Smooth muscle cell of the brain vasculature (primary cell): ENCODE measurements around the gene TBC1D10B.
"Not testable (repeated sequence)": the region's sequence is repeated elsewhere in the genome, so short reads cannot be mapped to it uniquely, and the experiment has no call there.

Experiments
- DNase-seq: peaks from one replicate; pipeline ENCODE4 v3.0.0-alpha.2; 2012; ENCODE audit warnings: low read depth, low spot score

Gene TBC1D10B

DNA sequence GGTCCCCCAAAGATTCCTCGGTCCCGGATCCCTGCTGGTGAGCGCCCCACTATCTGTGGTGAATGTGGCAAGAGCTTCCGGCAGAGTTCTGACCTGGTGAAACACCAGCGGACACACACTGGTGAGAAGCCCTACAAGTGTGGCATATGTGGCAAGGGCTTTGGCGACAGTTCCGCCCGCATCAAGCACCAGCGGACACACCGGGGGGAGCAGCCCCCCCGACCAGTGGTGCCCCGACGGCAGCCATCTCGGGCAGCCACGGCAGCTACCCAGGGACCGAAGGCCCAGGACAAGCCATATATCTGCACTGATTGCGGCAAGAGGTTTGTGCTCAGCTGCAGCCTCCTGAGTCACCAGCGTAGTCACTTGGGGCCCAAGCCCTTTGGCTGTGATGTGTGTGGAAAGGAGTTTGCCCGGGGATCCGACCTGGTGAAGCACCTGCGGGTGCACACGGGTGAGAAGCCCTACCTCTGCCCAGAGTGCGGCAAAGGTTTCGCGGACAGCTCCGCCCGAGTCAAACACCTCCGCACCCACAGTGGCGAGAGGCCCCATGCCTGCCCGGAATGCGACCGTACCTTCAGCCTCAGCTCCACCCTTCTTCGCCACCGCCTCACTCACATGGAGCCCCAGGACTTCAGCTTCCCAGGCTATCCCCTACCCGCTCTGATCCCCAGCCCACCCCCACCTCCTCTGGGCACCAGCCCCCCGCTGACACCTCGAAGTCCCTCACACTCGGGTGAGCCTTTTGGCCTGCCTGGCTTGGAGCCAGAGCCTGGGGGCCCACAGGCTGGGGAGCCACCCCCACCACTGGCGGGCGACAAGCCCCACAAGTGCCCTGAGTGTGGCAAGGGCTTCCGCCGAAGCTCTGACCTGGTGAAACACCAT is 27.7 kb upstream of the TBC1D10B start:
- DNase-seq, result no peak

DNA sequence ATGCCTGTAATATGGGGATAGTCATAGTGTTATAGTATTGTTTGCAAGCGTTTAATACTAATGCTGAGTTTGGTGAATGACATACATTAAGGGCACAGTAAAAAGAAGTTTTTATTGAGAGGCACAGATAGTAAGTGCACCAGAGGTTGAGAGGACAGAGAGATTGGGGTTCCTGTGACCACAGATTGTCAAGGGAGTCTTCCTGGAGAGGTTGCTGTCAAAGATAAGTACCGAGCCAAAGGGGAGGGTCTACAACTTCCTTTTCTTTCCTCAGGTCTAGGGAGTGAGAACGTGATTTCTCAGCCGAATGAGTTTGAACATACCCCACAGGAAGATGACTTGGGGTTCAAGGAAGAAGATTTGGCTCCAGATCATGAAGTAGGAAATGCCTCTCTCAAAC is 26.8 kb upstream of the TBC1D10B start:
- DNase-seq, result no peak

DNA sequence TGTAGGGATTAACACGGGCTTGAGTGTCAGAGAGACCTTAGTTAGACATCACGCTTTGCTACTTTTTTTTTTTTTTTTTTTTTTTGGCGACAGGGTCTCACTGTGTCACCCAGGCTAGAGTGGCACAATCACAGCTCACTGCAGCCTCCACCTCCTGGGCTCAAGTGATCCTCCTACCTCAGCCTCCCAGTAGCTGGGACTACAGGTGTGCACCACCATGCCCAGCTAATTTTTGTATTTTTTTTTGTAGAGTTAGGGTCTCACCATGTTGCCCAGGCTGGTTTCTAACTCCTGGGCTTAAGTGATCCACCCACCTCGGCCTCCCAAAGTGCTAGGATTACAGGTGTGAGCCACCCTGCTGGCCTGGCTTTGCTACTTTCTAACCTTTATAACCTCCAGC is 26.3 kb upstream of the TBC1D10B start:
- not testable (repeated sequence) for DNase-seq

DNA sequence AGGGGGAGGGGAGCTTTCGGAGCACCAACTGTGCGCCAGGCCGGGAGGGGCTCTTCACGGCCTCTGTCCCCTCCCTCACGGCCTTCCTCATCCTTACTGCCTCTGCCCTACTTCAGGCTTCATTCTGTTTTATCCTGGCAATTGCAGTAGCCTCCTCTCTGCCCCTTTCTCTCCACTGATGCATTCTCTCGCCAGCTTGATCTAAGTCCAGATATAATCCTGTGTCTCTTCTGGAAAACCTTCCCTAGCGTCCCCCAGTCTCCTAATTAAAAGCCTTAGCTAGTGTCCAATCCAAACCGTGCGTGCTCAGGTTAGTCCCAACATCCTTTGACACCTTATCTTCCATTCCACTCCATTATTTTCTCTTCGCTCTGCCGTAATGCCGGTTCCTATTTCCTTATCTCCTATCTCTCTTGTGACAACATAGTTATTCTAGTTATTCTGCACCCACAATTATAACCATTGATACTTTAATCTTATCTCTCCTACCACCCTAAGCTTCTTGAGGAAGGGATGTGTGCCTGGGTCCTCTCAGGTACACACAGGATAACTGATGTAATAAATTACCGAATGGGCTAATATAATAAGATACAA is 25.8 kb upstream of the TBC1D10B start:
- no peak for DNase-seq

DNA sequence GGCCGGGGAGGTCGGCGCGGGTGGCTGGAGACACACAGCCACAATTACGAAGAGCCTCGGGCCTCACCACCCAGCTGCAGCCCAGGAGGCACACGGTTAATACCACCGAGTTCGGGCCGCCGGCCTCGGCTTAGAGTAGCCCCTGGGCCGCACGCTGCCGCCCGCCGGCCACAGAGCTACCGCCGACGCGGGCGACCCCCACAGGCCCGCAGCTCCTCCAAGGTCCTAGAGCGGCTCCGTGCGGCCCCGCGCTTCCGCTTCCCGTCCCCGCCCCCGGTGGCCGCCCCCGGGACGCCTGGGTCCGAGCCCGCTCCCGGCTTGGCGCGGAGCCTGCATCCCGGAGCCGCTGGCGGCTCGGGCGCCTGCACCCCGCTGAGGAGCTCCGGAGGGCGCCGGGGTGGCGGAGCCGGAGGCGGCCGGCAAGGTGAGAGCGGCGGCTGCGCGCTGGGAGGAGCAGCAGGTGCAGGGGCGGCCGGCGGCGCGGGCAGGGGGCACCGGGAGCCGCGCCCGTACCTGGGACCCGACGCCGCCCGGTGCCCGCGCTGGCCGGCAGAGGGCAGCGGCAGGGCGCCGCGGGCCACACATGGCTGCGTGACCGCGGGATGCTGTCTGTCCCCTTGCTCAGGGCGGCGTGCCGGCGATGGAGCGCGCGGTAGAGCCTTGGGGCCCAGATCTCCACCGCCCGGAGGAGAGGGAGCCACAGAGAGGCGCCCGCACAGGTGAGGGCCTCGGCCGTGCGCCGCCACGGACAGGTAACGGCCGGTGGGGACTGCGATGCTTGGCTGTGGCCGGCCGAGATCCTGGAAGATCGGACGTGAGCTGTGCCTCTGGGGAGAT is 25.1 kb upstream of the TBC1D10B start, which contains the start of gene ZNF48:
ZNF48 (plus strand) TSS at position 266 of the 837 bp plus-strand sequence; CDS start at position 641, 375 bp downstream.
- DNase-seq, result peak; percentile 77

DNA sequence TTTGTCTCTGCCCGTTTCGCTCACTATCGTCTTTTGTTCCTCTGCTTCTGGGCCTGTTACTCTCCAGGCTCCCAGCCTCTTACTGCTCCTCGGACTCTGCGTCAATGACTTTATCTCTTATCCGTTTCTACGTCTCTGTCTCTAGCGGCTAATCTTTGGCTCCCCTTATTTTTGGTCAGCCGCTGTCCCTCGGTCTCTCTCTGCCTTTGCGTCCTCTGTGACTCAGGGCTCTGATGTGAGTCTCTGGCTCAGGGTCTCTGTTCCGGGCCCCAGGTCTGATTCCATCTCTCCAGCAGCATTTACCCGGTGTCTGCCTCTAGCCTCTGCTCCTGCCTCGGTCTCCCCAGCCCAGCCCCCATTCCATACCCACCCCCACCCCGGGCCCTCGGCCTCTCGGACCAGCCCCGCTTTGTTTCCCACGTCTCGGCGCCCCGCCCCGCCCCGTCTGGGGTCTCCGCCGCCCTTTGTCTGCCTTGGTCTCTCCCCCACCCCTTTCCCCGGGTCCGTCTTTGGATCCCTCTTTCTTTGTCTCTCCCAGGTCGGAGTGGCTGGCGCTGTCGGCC is 24.4 kb upstream of the TBC1D10B start:
- no peak for DNase-seq

DNA sequence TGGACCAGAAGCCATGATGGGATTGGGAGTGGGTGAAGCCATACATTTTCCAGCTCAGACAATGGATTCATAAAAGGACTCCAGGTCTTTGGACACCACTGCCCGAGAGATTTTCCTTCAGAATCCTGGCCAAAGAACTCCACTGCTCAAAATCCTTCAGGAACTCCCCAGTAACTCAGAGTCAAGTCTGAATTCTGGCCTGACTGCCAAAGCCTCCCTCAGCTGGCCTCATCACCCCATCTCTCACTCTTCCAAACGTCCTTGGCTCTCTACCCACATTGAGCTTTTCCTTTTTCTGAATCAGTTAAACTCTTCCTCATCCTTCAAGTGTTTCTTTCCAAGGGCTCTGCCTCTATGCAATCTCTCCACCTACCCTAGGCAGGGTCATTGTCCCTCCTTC is 13.2 kb upstream of the TBC1D10B start:
- DNase-seq, result no peak

DNA sequence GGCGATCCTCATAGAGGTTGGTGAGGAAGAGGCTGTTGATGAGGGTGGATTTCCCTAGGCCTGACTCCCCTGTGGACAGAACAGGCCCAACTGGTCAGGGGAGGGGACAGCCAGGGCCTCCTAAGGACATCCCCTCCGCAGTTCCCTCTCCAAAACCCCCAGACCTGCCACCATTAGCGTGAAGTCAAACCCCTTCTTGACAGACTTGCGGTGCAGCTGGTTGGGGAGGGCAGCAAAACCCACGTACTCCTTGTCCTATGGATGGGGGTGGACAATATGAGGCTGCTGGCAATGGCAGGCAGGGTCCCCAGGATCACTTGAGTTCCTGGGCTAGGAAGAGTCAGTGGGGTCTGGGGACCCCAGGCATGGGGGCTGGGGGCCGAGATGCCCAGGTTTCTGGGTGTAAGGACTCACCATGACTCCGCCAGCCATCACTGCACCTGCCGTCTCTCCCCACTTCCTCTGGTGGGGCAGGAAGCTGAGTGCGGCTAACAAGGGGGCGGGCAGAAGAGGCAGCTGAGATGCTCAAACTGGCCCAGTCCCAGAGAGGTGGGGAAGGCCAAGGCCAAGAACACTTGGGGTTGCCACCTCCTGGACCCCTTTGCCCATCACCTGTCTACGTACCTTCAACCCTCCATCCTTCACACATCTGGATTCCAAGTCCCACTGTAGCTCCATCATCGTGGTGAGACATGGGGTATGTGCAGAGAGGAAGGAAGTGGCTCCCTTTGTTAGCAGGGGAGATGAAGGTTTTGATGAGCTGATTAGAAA is 12.0 kb upstream of the TBC1D10B start, which contains the start of gene SEPTIN1:
SEPTIN1 (minus strand) TSS at position 451 of the 771 bp plus-strand sequence; CDS start at position 432, 19 bp downstream.
- no peak for DNase-seq

DNA sequence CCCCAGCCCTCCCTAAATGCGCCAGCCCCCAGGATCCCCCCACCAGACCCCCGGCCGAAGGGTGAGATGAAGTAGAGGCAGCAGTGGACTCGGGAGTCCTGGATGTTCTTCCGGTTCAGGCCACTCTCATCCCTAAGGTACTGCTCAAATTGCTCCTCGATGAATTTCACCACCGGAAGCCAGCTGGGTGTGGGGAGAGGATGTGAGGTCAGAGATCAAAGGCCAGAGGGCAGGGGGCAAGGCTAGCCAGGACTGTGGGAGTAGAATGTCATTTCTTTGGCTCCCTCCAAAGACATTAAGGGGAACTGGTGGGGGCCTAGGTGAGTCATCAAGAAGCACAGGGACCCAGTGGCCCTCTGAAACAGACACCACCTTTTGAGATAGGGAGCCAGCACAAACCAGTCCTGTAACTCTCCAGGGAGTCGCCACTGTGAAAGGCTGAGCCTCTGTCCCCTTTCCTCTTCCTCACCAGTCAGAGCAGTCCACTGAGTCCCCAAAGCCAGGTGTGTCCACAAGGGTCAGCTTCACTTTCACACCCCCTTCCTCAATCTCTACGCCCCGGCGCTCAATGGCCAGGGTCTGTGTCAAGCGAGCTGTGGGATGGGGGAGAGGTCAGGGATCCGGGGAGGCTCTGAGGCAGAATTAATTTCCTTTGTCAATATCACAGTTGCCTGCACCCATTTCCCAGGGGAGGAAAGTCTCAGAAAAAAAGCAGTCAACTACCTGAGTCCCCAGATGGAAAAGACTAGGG is 11.2 kb upstream of the TBC1D10B start:
- no peak for DNase-seq

DNA sequence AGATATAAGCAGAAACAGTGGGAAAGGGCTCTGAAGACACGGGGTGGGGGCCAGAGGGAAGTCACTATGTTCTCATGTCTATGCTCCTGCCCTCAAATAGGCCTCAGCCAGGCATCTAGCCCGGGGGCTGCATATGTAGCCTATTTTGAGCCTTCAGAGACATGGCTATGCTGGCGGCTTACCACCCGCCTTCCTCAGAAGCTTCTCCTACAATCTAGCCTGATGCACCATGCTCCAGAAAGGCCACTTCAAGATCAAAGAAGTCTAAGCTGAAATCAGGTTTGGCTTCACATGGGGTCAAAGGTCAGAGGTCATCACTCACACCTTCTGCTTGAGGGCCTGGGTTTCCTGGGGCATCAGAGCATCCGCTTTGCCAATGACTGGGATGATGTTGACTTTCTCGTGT is 10.5 kb upstream of the TBC1D10B start:
- DNase-seq, result no peak

DNA sequence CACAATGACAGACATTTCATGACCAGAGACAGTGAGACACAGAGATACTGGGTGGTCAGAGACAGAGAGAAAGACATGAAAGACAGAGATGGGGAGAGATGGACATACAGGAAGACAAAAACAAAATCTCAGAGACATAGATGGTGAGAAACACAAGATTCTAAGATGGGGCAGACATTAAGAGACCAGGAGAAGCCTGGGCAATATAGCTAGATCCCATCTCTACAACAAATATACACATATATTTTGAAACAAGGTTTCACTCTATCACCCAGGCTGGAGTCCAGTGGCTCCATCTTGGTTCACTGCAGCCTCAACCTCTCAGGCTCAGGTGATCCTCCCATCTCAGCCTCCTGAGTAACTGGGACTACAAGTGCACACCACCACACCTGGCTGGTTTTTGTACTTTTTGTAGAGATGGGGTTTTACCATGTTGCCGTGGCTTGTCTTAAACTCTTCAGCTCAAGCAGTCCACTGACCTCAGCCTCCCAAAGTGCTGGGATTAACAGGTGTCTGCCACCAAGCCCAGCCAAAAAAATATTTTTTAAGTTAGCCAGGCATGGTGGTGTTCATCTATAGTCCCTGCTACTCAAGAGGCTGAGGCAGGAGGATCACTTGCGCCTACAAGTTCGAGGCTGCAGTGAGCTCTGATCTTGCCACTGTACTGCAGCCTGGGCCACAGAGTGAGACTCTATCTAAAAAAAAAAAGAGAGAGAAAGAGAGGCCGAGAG is 9.9 kb upstream of the TBC1D10B start:
- DNase-seq, result no peak

DNA sequence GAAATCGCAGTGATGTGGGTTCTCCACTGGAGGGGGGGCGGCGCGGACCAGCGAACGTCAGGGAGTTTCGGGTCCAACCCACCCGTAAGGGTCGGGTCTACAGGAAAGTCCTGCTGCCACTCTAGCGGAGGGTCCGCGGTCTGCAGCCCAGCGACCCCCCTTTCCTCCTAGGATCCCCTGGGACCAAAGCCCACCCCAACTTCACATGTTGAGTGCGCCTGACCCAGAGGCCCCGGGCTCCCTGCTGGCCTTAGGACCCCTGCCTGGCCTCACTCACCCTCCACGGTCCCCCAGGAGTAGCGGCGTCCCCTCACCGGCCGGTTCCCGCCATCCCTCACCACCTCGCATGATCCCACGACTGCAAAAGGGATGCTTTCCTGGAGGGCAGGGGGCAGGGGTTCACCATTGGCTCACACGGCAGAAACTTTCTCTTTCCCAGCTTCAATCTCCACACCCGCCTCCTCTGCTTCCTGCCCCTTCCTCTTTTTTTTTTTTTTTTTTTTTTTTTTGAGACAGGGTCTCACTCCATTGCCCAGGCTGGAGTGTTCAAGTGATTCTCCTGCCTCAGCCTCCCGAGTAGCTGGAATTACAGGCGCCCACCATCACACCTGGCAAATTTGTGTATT is 9.0 kb upstream of the TBC1D10B start:
- no peak for DNase-seq

DNA sequence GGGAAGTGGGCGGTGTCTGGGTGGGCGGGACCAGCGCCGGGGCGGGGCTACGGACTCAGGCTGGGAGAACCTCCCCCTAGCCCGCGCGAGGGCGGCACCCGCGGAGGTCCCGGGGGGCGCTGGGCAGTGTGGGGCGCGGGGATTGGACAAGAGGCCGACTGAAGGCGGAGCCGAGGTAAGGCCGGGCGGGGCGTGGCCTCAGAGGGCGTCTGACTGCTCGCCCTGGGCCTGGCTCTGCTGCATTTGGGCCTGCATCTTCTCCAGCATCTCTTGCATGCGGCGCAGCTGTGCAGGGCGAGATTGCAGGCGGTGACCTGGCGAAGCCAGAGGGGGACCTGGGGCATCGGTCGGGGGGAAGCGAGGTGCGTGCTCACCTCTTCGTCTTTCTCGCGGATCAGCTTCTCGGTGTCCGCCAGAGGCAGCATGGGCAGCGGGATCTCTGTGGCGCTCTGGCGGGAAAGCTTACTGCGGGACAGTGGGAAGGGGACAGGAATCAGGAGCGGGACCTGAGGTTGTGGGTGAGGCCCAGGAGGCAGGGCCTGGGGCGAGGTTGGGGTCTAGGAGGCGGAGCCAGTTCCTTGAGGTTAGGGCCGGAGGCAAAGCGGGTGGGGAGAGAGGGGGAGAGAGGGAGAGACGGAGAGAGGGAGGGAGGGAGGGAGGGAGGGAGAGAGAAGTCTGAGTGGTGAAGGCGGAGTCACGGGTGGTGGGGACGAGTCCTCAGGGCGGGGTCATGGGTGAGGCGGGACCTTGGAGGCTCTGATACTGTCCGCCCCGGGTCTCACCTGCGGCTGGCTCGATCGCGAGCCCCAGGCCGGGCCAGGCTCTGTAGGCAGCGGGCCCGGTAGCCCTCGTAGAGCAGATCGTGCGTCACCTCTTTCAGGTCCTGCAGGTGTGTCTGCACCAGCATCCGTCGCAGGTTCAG is 8.2 kb upstream of the TBC1D10B start:
- peak; percentile 97 for DNase-seq

DNA sequence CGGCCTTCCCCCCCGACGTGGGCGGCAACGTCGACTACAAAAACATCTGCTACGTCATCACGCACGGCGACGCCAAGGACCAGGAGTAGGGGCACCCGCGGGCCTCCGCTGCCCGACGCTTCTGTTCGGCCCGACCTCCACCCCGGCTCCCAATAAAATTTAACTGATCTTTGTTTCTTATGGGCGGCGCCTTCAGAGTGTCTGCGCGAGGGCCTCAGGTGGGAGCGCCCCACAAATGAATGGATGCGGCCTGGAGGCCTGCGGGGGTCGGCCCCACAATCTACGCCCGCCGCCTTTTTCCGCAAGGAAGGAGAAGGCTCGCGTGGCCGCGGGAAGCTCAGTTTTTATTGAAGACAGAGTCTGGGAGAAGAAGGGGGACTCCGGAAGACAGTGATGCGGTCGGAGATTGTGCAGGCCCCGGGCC is 7.5 kb upstream of the TBC1D10B start:
- DNase-seq, result peak; percentile 65

DNA sequence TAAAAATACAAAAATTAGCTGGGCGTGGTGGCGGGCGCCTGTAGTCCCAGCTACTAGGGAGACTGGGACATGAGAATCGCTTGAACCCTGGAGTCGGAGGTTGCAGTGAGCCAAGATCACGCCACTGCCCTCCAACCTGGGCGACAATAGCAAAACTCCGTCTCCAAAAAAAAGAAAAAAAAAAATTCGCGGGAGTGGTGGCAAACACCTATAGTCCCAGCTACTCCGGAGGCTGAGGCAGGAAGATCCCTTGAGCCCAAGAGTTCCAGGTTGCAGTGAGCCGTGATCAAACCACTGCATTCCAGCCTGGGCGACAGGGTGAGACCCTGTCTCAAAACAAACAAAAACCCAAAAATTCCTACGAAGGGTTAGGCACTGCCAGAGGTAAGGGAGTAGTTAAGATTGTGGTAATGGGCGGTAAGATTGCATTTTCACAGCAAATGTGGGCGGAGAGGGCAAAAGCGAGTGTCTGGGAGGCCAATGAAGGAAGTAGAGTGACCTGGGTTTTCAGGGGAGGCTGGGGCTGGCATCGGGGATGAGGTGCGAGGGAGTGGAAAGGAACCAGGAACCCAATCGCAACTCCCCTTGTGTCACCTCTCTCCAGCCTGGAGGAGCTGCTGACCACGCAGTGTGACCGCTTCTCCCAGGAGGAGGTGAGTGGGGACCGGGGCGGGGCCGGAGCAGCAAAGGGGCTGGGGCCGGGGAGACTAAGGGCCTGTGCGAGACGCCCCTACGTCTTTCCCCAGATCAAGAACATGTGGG is 6.9 kb upstream of the TBC1D10B start:
- no peak for DNase-seq

DNA sequence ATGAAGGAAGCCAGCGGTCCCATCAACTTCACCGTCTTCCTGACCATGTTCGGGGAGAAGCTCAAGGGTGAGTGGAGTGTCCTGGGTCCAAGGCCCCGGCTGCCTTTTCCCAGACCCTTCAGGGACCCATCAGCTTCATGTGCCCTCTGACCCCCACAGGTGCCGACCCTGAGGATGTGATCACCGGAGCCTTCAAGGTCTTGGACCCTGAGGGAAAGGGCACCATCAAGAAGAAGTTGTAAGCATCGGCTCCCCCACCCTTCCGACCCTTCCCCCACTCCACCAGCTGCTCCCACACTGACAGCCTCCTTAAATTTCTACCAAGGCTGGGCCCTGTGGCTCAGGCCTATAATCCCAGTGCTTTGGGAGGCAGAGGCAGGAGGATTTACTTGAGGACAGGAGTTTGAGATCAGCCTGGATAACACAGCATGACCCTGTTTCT is 6.2 kb upstream of the TBC1D10B start:
- DNase-seq, result no peak

DNA sequence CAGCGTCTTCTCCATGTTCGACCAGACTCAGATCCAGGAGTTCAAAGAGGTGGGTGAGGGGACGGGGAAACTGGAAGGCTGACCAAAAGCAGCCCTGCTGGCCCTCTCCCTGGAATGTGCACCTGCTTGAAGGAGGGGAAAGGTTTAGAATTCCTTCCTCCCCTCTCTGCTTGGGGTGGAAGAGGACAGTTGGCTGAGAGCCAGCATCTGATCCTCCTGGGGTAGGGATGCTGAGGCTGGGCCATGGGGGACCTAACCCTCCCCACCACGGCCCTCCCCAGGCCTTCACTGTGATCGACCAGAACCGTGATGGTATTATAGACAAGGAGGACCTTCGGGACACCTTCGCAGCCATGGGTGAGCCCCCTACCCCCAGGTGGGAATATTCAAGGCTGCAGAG is 5.6 kb upstream of the TBC1D10B start:
- no peak for DNase-seq
